HFFc6 (cell line): ENCODE results near the gene RNU6-1. TPM values are rescaled to one million over a fixed set of nuclear protein-coding genes. Genes with fewer than 3 reads are reported as not detected.

Experiments used
- DNase-seq: peaks from one replicate; pipeline ENCODE4 v3.0.0-alpha.2; 2018
- H3K27ac Mint-ChIP-seq: 2 replicates; pipeline ENCODE4 v1.8.0; 2020; ENCODE audit warnings: mild to moderate bottlenecking, mixed read lengths
- H3K27me3 Mint-ChIP-seq: 2 replicates; pipeline ENCODE4 v1.8.0; 2021; ENCODE audit warnings: mild to moderate bottlenecking, moderate library complexity, mixed read lengths; ENCODE audit not compliant: insufficient read depth
- H3K36me3 Mint-ChIP-seq: 2 replicates; pipeline ENCODE4 v1.8.0; 2021; ENCODE audit warnings: low read depth, mixed read lengths
- H3K4me1 Mint-ChIP-seq: 2 replicates; pipeline ENCODE4 v1.8.0; 2020; ENCODE audit warnings: low read depth, mixed read lengths
- H3K4me3 Mint-ChIP-seq: 2 replicates; pipeline ENCODE4 v1.8.0; 2020; ENCODE audit warnings: mild to moderate bottlenecking, moderate library complexity, mixed read lengths
- H3K9me3 Mint-ChIP-seq: 2 replicates; pipeline ENCODE4 v1.8.0; 2020; ENCODE audit warnings: mild to moderate bottlenecking, mixed read lengths
- CTCF ChIP-seq: fragments of 200-600 bp; sonication (generic); IDR thresholded peaks from 2 replicates; pipeline ENCODE4 v1.5.0; 2021; ENCODE audit warnings: antibody characterized with exemption, mild to moderate bottlenecking
- total RNA-seq, 6 experiments: library from RNA; stranded (reverse); fragmentation: NEBNext Ultra II Directional; extraction: Animal tissue kit (Norgen Biotek cat#: 25700); gene quantifications; 2 replicates in 1 of 6; 3 replicates in 5 of 6; pipeline ENCODE4 v1.2.3, GENCODE V29; 2021

RNU6-1 gene
- total RNA-seq, 6 experiments from 2014 or later = not detected

GRCh38 chr15:67807141-67807540, 32.7 kb downstream of the RNU6-1 start:
- no peak for TF ChIP-seq CTCF
- no peak for DNase-seq
- no peak overlapping the region for H3K27ac Mint-ChIP-seq
- H3K9me3 Mint-ChIP-seq = no peaks in the 10 kb centered on the region
- H3K27me3 Mint-ChIP-seq = no peaks in the 10 kb centered on the region
- H3K36me3 Mint-ChIP-seq = no peaks in the 10 kb centered on the region
- H3K4me1 Mint-ChIP-seq = no peaks in the 10 kb centered on the region
- H3K4me3 Mint-ChIP-seq = no peak overlapping the region

GRCh38 chr15:67806536-67806935, 33.3 kb downstream of the RNU6-1 start:
- Mint-ChIP-seq H3K4me3 (no peak overlapping the region), H3K9me3 (no peaks in the 10 kb centered on the region), H3K4me1 (no peaks in the 10 kb centered on the region), H3K36me3 (no peaks in the 10 kb centered on the region), H3K27me3 (no peaks in the 10 kb centered on the region), H3K27ac (no peak overlapping the region)
- TF ChIP-seq CTCF = no peak
- no peak for DNase-seq

GRCh38 chr15:67805666-67806516, 34.0 kb downstream of the RNU6-1 start:
- no peak for TF ChIP-seq CTCF
- no peak for DNase-seq
- Mint-ChIP-seq H3K36me3 (no peaks in the 10 kb centered on the region), H3K27me3 (no peaks in the 10 kb centered on the region), H3K4me1 (no peaks in the 10 kb centered on the region), H3K4me3 (no peak overlapping the region), H3K27ac (no peak overlapping the region), H3K9me3 (no peaks in the 10 kb centered on the region)

GRCh38 chr15:67805008-67805665, 34.7 kb downstream of the RNU6-1 start:
- no peaks in the 10 kb centered on the region for H3K27me3 Mint-ChIP-seq
- H3K27ac Mint-ChIP-seq = no peak overlapping the region

More at GRCh38 chr15:67805008-67805665, 34.7 kb downstream of the RNU6-1 start:
- H3K4me3 Mint-ChIP-seq = no peak overlapping the region
- H3K4me1 Mint-ChIP-seq = no peaks in the 10 kb centered on the region
- no peaks in the 10 kb centered on the region for H3K9me3 Mint-ChIP-seq
- no peak for DNase-seq
- no peak for TF ChIP-seq CTCF
- H3K36me3 Mint-ChIP-seq = no peaks in the 10 kb centered on the region
